ENCODE results near the gene MAP6D1.
"Not testable (repeated sequence)": the region's sequence is repeated elsewhere in the genome, so short reads cannot be mapped to it uniquely, and the experiment has no call there.

MAP6D1 gene

DNA sequence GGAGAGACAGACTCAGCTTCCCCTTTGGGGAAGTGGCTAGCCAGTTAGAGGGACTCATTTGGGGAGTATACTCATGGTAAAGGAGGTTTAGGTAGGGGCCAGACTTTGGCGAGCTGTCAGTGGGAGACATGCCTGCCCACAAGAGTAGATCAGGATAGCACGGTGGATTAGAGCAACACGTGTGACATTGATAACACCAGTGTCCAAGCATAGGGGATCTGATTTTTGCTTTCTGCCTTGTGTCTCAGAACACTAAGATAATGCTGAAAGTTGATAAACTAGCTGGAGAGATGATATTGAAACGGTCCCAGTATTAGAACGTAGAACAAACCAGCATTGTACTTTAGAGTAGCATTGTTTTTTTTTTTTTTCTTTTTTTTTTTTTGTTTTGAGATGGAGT, 25.9 kb downstream of the MAP6D1 start:
- DNase-seq (ENCODE audit: low read depth in 2 of 2), result no peak

DNA sequence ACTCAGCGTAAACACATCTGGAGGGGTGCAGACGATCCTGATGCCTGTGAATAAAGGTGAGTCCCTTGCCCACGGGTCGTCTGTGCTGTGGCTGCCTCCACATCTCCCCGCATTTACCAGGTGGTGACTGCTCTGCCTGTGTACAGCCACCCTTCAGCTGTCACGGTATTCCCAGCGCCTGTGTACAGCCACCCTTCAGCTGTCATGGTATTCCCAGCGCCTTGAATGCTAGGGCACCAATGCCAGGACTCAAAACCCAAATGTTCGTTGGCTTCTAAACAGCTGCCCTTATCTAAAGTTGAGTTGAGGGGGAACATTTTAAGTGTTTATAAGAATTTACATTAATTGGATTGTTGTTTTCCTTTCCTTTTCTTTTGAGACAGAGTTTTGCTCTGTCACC, 27.4 kb downstream of the MAP6D1 start:
- no peak for DNase-seq (ENCODE audit: low read depth in 2 of 2)

DNA sequence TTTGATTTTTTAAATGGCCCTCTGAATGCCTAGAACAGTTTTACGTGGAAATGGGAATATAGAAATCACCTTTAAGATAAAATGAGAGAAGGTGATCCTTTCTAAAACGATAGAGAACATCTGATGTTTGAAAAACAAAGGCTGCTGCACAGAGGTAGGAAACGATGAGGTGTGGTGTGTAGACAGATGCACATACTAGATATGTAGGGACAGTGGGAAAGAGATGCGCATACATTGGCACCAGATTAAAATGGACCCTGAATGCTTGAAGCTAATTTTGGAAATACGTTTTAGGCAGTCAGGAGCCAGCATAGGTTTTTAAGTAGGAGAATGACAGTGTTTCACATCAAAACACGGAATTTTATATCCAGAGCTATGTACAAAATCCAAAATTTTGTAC, 29.0 kb downstream of the MAP6D1 start:
- no peak for DNase-seq (ENCODE audit: low read depth in 2 of 2)

DNA sequence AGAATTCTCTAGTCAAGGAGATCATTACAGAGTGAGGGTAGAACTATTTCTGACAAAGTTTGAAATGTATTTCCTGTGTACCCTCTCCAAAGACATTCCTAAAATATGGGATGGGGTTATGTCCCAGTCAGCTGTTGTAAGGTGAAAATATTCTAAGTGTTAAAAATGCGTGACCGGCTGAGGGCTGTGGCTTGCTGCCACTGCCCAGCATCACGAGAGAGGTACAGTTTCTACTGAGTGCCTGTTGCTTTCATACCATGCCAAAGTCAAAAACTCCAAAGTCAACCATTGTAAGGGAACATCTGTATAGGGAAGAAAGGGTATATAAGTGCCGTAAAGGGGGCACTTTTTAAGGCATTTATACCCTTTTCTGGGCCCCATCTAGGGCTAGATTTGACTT, 30.9 kb downstream of the MAP6D1 start:
- no peak for DNase-seq (ENCODE audit: low read depth in 2 of 2)

DNA sequence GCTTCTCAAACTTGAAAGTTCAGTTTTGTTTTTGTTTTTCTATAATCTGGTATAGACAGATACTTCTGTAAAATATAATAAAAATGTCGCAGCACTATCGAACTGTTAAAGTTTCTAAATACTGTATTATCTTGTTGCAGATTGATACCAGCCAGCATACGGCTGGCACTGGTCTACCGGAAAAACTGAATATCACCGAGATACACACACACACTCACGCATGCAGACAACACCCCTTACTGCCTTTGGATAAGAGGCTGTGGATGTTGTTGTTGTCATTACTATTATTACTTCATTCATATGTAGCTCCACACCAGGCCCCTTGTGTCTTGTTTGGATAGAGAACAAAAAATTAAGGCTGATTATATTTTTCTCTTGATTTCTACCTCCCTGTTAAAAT, 32.4 kb downstream of the MAP6D1 start:
- no peak for DNase-seq (ENCODE audit: low read depth in 2 of 2)

DNA sequence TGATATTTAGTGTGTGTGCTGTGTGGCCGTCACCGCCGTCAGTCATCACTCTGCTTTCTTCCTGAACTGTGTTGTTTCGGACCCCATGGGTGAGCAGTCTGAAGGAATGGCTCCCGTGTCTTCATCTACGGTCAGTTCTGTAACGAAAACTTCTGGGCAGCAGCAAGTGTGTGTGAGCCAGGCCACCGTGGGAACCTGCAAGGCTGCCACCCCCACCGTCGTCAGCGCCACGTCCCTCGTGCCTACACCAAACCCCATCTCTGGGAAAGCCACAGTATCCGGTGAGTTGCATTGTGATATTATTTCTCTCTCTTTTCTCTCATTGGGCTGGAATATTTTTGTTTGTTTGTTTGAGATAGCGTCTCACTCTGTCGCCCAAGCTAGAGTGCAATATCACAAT, 34.7 kb downstream of the MAP6D1 start:
- DNase-seq (ENCODE audit: low read depth in 2 of 2), result no peak

DNA sequence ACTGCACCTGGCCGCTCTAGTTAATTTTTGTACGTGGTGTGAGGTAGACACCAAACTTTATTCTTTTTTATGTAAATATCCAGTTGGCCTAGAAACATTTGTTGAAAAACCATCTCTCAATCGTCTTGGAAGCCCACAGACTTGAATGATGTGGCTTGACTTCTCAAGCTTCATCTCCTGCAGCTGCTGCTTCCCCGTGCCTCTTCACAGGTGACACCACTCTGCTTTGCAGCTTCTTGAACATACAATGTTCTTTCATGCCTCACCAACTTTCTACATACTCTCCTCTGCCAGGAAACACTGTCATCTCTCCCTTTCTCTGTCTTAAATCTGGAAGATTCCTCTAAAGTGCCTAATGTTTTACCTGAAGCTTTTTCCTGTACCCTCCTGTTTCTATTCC, 35.6 kb downstream of the MAP6D1 start:
- no peak for DNase-seq (ENCODE audit: low read depth in 2 of 2)

DNA sequence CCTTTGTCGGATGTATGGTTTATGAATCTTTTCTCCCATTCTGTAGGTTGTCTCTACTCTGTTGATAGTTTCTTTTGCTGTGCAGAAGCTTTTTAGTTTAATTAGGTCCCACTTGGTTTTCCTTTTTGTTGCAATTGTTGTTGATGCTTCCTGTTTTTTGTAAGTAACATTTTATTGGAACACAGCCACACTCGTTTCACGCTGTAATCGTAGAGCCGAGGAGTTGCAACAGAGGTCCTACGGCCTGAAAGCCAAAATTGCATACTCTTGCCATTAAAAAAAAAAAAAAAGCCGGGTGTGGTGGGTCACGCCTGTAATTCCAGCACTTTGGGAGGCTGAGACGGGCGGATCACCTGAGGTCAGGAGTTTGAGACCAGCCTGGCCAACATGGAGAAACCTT, 40.9 kb downstream of the MAP6D1 start:
- not testable (repeated sequence) for DNase-seq (ENCODE audit: low read depth in 2 of 2)

DNA sequence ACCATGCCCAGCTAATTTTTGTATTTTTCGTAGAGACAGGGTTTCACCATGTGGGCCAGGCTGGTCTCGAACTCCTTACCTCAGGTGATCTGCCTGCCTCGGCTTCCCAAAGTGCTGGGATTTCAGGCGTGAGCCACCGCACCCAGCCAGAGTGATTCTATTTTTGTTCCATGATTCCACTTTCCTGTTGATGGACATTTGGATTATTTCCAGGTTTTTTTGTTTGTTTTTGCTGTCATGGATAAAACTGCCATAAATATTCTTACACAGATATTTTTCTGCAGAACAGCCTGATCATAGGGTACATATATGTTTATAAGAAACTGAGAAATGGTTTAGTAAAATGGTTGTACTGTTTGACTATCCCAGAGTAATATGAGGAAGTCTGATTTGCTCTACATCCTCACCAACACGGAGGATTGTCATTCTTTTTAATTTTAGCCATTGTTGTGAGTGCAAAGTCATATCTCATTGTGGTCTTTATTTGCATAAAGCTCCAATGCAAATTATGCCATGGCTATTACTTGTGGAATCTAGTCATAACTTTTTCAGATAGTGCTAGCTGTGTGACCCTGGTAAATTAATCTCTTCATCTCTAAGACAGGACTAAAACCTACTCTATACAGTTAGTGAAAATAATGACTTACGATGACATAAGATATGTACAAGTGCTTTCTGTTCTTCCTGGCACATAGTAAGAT, 42.7 kb downstream of the MAP6D1 start:
- DNase-seq (ENCODE audit: low read depth in 2 of 2), result no peak

DNA sequence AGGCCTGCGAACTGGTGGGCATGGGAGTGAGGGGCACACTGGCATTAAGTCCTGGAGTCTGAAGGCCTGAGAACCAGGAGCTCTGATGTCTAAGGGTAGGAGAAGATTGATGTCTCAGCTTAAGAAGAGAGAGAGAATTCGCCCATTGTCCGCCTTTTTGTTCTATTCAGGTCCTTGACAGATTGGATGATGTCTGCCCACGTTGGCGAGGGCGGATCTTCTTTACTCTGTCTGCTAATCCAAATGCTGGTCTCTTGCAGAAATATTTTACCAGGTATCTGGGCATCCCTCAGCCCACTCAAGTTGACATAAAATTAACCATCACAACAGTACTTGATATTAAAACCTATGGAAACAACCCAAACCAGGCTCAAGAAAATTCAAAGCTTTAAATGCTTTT, 44.1 kb downstream of the MAP6D1 start:
- DNase-seq (ENCODE audit: low read depth in 2 of 2), result no peak

DNA sequence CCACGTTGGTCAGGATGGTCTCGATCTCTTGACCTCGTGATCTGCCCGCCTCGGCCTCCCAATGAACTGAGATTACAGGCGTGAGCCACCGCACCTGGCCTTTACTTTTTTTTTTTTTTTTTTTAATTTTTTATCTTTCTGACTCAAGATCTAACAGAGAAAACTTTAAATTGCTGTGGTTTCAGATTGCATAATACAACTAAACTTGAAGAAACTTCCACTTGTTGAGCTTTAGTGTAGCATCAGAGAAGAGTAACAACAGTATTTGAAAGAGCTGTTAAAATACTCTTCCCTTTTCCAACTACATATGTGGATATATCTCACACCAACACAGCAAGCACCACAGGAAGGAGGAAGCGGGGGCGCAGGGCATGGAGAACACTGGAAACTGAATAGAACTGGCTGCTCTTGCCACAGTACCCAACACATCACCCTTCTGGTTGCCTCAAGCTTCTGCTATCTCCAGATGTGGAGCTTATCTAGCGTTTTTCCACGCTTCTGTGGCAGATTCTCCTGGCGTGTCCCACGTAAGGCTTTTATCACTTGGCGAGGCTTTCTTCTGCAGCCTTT, 45.4 kb downstream of the MAP6D1 start:
- no peak for DNase-seq (ENCODE audit: low read depth in 2 of 2)

DNA sequence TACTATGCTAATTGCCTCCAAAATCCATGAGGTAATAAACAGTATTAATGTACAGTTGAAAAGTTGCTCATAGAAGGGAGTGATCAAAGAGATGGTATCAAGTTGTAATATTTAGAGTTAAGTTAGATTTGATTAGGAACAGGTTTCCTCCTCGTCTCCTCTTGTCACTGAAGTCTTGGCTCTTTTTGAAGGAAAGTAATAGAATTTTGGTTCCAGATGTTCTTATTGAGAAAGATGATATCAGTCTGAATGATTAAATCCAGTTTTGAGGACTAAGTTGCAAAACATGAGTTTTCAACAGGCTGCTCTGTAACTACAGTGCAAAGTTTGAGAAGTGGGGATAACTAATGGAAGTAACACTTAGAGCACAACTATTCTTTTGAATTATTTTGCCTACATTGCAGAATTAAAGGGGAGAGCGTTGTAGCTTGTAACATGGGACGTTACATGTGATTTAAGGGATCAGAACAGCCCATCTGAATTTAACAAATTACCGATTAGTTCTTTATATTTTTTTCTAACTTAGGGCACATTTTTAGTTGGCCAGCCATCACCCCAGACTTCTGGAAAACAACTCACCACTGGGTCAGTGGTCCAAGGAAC, 48.3 kb downstream of the MAP6D1 start:
- DNase-seq (ENCODE audit: low read depth in 2 of 2), result no peak

DNA sequence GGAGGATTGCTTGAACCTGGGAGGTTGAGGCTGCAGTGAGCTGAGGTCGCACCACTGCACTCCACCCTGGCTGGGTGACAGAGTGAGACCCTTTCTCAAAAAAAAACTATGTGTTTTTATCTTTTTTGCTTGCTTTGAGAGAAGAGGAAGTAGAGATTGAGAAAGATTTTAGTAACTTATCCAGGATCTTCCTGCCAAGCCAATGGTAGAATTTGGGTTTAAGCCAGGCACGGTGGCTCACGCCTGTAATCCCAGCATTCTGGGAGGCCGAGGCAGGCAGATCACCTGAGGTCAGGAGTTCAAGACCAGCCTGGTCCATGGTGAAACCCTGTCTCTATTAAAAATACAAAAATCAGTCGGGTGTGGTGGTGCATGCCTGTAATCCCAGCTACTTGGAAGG, 48.9 kb downstream of the MAP6D1 start:
- not testable (repeated sequence) for DNase-seq (ENCODE audit: low read depth in 2 of 2)

DNA sequence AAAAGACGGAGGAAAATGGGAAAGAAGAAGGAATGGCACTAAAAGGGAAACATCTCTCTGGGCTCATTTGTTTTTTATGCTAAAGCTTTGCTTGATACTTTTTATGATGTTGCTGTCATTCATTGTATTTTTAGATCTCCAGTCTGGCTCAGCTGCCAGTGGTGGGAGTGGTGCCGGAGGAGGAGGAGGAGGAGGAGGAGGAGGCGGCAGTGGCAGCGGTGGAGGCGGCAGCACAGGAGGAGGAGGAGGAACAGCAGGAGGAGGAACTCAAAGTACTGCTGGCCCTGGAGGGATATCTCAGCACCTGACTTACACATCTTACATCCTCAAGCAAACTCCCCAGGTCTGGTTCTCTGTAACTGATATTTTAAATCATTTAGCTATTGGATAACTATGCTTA, 49.6 kb downstream of the MAP6D1 start:
- no peak for DNase-seq (ENCODE audit: low read depth in 2 of 2)

DNA sequence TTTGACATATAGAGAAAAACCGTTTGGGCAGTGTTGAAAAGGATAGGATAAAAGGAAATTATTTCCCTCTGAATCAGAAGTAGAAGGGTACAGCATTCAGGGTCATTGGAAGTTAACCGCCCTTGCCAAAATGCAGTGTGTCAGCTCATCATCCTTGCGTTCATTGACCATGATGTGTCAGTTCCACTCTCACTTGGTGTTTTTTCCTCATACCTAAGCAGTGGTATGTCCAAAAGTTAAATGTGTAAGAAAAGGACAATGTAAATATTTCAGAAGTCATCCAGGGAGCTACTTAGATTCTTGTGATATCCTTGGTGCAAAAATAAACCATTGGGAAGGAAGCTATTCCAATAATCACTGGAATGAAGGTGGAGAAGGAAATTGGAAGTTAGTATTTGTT, 50.7 kb downstream of the MAP6D1 start:
- no peak for DNase-seq (ENCODE audit: low read depth in 2 of 2)

DNA sequence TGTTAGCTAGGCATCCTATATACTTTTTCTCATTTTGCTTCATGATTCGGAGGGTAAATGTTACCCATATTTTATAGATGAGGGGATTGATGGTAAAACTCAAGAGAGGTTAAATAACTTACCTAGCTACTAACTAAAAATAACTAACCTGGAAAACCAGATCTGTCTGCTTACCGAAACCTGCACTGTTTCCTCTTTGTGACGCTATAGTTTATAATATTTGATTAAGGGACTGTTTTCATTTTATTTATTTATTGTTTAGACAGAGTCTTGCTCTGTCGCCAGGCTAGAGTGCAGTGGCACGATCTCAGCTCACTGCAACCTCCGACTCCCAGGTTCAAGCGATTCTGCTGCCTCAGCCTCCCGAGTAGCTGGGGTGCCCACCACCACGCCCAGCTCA, 55.9 kb downstream of the MAP6D1 start:
- DNase-seq (ENCODE audit: low read depth in 2 of 2), result no peak

DNA sequence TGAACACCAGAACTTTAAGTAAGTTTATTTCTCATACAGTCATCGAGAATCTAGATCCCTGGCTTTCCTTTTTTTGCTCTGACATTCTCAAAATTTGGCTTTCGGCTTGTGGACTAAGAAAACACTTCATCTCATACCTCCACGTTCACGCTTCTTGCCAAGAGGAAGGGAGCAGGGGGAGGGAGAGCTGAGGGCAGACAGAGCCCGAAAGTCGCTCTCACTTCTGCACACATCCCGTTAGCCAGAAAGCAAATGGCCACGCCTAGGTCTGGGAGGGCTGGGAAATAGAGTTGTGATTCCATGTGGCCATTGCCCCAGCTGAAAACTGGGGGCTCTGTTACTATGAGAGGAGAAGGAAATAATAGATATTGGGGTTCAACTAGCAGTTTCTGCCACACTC, 57.3 kb downstream of the MAP6D1 start:
- DNase-seq (ENCODE audit: low read depth in 2 of 2), result no peak

DNA sequence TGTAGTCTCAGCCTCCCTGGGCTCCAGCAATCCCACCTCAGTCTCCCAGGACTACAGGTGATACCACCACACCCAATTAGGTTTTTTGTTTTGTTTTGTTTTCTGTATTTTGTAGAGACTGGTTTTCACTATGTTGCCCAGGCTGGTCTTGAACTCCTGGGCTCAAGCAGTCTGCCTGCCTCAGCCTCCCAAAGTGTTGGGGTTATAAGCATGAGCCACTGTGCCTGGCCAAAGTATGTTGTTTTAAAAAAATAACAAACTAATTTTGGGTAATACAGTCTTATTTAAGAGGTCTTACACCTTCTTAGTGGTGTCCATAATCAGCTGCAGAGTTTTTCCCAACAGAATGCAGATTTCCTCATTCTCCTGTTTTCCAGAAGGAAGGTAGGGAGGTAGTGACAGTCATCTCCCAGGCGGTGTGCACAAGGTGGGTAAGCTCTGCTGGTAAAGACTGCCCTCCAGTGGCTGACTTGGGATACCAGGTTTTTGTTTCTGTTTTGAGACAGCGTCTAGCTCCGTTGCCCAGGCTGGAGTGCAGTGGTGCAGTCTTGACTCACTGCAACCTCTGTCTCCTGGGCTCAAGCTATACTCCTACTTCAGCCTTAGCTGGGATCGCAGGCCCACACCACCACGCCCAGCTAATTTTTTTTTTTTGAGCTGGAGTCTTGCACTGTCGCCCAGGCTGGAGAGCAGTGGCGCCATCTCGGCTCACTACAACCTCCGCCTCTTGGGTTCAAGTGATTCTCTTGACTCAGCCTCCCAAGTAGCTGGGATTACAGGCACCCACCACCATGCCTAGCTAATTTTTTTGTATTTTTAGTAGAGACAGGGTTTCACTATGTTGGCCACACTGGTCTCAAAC, 58.4 kb downstream of the MAP6D1 start:
- peak; percentile 39 to 57 for DNase-seq (ENCODE audit: low read depth in 2 of 2)

DNA sequence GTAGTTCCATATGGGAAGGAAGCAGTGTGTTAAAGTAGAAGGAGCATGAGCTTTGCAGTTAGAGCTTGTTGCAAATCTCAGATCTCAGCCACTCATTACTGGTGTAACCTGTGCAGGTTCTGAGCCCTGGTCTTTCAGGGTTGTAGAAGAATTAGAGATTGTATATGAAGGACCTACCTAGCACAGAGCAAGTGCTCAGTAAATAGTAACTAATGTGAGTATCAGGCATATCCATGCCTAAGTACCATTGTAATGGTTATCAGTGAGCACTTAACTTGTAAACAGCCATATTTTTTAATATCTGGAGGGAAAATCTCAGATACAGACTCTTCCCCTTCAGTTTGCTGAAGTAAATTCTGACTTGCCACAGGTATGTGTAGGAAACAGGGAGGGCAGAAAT, 59.3 kb downstream of the MAP6D1 start:
- DNase-seq (ENCODE audit: low read depth in 2 of 2), result no peak
